ENCODE measurements around the gene ZER1. TPM values are rescaled to one million over a fixed set of nuclear protein-coding genes. Genes with fewer than 3 reads are reported as not detected.

ZER1 gene
- total RNA-seq, 1 experiment from 2014 or later = 10.5 TPM

- Histone ChIP-seq H3K36me3 (peaks cover 21% of the 10 kb centered on the region), H3K9me3 (replicated peaks) (no peaks in the 10 kb centered on the region), H3K4me1 (replicated peaks) (peaks cover 18% of the 10 kb centered on the region), H3K27me3 (replicated peaks) (no peaks in the 10 kb centered on the region), H3K27ac (no peak overlapping the region), H3K4me3 (no peak overlapping the region)
- no peak for DNase-seq (ENCODE audit: low read depth in 1 of 2, low spot score in 2 of 2)
Observed at GRCh38 chr9:128722380-128723351, 49.1 kb downstream of the ZER1 start.

DNA sequence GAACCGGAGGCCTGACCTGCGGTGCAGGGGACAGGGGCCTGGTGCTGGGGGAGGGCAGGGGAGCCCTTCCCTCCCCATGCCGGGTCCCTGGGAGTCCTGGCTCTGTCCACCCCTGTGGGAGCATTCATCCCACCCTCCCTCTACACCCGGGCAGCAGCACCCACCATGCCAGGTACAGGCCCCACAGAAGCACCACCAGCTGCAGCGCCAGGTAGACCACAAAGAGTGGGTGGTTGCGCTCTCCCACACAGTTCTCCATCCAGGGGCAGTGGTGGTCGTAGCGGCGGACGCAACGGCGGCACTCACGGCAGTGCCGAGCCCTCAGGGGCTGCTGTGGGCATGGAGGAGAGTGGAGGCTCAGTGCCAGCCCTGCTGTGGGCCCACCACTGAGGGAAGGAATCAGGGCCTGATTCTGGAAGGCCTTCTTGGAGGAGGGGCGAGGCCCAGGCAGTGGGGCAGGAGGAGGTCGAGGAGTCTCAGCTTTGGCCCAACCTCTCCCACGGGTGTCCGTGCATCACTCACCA, 50.2 kb downstream of the ZER1 start:
- H3K4me3 ChIP-seq = no peak overlapping the region
- H3K9me3 ChIP-seq (replicated peaks) = no peaks in the 10 kb centered on the region
- H3K27ac ChIP-seq = no peak overlapping the region
- H3K36me3 ChIP-seq = peaks cover 28% of the 10 kb centered on the region
- H3K4me1 ChIP-seq (replicated peaks) = peaks cover 18% of the 10 kb centered on the region
- no peaks in the 10 kb centered on the region for H3K27me3 ChIP-seq (replicated peaks)
- no peak for DNase-seq (ENCODE audit: low read depth in 1 of 2, low spot score in 2 of 2)

DNA sequence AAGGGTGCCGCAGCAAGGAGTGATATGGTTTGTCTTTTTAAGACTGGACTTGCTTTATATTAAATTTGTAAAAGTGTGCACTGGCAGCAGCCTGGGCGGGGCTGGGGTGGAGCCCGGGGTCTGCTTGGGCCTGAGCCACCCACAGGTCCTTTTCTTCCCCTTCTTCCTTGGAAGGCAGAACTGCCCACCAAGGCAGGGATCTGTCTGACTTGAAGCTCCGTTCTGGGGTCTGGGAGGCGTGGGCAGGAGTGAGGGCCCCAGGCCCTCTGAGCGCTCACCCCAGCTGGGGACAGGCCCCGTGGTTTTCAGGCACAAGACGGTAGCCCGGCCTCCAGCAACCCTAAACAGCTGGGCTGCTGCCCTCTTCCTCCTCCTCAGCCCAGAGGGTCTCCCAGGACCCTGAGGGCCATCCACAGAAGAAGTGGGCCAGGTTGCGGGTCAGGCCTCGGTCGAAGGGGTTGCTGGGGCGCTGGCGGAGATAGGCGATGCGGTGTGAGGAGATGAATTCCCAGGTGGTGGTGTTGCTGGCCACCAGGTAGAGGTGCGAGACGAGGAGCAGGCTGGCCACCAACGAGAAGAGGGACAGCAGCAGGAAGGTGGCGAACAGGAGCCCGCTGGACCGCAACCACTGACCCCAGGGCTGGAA, 50.8 kb downstream of the ZER1 start:
- Histone ChIP-seq H3K27me3 (replicated peaks) (no peaks in the 10 kb centered on the region), H3K36me3 (peaks cover 28% of the 10 kb centered on the region), H3K4me1 (replicated peaks) (peaks cover 18% of the 10 kb centered on the region), H3K27ac (no peak overlapping the region), H3K4me3 (no peak overlapping the region), H3K9me3 (replicated peaks) (no peaks in the 10 kb centered on the region)
- DNase-seq (ENCODE audit: low read depth in 1 of 2, low spot score in 2 of 2) = no peak

DNA sequence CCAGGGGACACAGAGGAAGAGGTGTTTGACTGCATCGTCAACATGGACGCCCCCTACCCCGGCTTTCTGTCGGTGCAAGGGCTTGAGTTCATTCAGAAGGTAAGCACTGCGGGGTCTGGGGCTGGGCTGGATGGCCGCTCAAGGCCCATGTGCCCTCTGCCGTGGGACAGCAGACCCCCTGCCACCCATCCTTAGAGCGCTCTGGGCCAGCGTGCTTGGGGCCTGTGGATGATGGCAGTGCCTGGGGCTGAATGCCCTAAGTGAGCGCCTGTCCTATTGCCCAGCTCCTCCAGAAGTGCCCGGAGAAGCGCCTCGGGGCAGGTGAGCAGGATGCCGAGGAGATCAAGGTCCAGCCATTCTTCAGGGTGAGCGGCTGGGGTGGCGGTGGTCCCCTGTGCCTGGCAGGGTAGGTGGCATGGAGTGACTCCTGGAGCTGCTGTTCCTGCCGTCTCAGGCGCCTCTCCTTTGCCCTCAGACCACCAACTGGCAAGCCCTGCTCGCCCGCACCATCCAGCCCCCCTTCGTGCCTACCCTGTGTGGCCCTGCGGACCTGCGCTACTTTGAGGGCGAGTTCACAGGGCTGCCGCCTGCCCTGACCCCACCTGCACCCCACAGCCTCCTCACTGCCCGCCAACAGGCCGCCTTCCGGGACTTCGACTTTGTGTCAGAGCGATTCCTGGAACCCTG, 51.7 kb downstream of the ZER1 start:
- no peak for DNase-seq (ENCODE audit: low read depth in 1 of 2, low spot score in 2 of 2)
- peaks cover 18% of the 10 kb centered on the region for H3K4me1 ChIP-seq (replicated peaks)
- no peaks in the 10 kb centered on the region for H3K9me3 ChIP-seq (replicated peaks)

DNA sequence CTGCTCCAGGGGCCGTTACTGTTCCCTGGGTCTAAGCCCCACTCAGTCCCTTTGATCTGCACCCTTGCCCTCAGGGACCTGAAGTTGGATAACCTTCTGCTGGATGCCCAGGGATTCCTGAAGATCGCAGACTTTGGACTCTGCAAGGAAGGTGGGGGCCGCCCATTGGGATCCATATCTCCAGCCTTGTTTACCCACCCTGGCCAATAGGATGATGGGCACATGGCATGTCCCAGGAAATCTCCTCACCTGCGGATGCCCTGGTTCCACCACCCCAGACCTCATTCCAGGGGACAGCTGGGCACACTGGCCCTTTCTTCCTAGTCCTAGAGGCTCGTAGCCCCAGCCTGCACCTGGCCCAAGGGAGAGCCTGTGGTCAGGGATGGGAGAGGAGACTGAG, 53.3 kb downstream of the ZER1 start:
- Histone ChIP-seq H3K4me1 (replicated peaks) (peaks cover 9% of the 10 kb centered on the region), H3K27me3 (replicated peaks) (no peaks in the 10 kb centered on the region), H3K4me3 (no peak overlapping the region), H3K36me3 (peaks cover 29% of the 10 kb centered on the region), H3K9me3 (replicated peaks) (no peaks in the 10 kb centered on the region), H3K27ac (no peak overlapping the region)
- no peak for DNase-seq (ENCODE audit: low read depth in 1 of 2, low spot score in 2 of 2)

More for the DNA sequence above, 51.7 kb downstream of the ZER1 start:
- Histone ChIP-seq H3K4me3 (no peak overlapping the region), H3K27ac (no peak overlapping the region), H3K36me3 (peaks cover 29% of the 10 kb centered on the region), H3K27me3 (replicated peaks) (no peaks in the 10 kb centered on the region)

DNA sequence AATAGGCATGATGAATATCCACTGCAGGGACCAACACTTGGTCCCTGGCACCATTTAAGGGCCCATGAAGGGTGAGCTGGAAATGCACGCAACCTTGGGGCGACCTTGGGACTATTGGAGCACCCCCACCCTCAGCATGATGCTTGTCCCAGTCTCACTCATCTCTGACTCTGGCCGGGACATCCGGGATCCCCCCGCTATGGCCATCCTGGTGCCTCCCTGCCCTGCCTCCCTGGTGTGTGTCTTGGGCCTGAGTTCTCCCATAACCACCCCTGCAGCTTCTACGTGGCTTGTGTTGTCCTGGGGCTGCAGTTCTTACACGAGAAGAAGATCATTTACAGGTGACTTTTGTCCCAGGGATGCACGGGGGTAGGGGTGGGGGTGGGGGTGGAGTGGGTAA, 53.7 kb downstream of the ZER1 start:
- H3K27ac ChIP-seq = no peak overlapping the region
- peaks cover 31% of the 10 kb centered on the region for H3K36me3 ChIP-seq
- H3K27me3 ChIP-seq (replicated peaks) = no peaks in the 10 kb centered on the region
- no peak for DNase-seq (ENCODE audit: low read depth in 1 of 2, low spot score in 2 of 2)
- peaks cover 5% of the 10 kb centered on the region for H3K4me1 ChIP-seq (replicated peaks)
- H3K4me3 ChIP-seq = no peak overlapping the region
- H3K9me3 ChIP-seq (replicated peaks) = no peaks in the 10 kb centered on the region

GRCh38 chr9:128716581-128717254, 55.0 kb downstream of the ZER1 start:
- Histone ChIP-seq H3K9me3 (replicated peaks) (no peaks in the 10 kb centered on the region), H3K27me3 (replicated peaks) (no peaks in the 10 kb centered on the region), H3K4me3 (no peak overlapping the region), H3K4me1 (replicated peaks) (no peaks in the 10 kb centered on the region), H3K27ac (no peak overlapping the region), H3K36me3 (peaks cover 35% of the 10 kb centered on the region)
- DNase-seq (ENCODE audit: low read depth in 1 of 2, low spot score in 2 of 2) = no peak

DNA sequence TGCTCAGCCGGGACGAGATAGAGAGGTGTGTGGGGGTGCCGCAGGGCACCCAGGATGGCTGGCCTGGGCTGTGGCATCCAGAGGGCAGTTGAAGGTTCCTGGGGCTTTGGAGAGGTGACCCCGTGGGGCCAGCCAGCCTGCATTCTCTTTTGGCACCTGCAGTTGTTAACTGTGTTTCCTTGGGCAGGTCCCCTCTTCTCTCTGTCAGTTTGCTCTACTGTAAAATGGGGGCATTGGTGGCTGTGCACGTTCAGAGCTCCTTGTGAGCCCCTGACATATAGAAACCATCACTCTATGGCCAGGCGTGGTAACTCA, 56.3 kb downstream of the ZER1 start:
- H3K36me3 ChIP-seq = peaks cover 28% of the 10 kb centered on the region
- no peaks in the 10 kb centered on the region for H3K9me3 ChIP-seq (replicated peaks)
- H3K4me3 ChIP-seq = no peak overlapping the region
- no peaks in the 10 kb centered on the region for H3K4me1 ChIP-seq (replicated peaks)
- H3K27ac ChIP-seq = no peak overlapping the region
- DNase-seq (ENCODE audit: low read depth in 1 of 2, low spot score in 2 of 2) = no peak
- H3K27me3 ChIP-seq (replicated peaks) = no peaks in the 10 kb centered on the region

- Histone ChIP-seq H3K36me3 (peaks cover 22% of the 10 kb centered on the region), H3K4me1 (replicated peaks) (no peaks in the 10 kb centered on the region), H3K4me3 (no peak overlapping the region), H3K9me3 (replicated peaks) (no peaks in the 10 kb centered on the region), H3K27ac (no peak overlapping the region), H3K27me3 (replicated peaks) (no peaks in the 10 kb centered on the region)
- DNase-seq (ENCODE audit: low read depth in 1 of 2, low spot score in 2 of 2) = no peak
Observed at GRCh38 chr9:128714586-128715435, 56.9 kb downstream of the ZER1 start.

GRCh38 chr9:128713941-128714573, 57.7 kb downstream of the ZER1 start:
- peaks cover 20% of the 10 kb centered on the region for H3K36me3 ChIP-seq
- no peak overlapping the region for H3K27ac ChIP-seq
- no peaks in the 10 kb centered on the region for H3K27me3 ChIP-seq (replicated peaks)
- no peaks in the 10 kb centered on the region for H3K4me1 ChIP-seq (replicated peaks)
- H3K4me3 ChIP-seq = no peak overlapping the region
- no peak for DNase-seq (ENCODE audit: low read depth in 1 of 2, low spot score in 2 of 2)
- no peaks in the 10 kb centered on the region for H3K9me3 ChIP-seq (replicated peaks)

DNA sequence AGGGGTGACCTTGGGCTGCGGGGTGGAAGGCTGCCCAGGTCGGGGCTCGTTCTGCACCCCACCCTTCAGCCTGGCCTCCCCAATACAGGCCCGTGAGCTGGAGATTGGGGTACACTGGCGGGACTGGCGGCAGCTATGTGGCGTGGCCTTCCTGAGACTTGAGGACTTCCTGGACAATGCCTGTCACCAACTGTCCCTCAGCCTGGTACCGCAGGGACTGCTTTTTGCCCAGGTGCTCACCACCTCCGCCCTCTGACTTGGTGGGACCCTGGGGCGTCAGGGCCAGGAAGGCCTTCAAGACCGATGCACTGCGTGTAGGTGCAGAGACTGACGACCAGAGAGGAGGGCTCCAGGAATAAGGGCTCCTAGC, 58.3 kb downstream of the ZER1 start:
- no peak for DNase-seq (ENCODE audit: low read depth in 1 of 2, low spot score in 2 of 2)
- Histone ChIP-seq H3K27ac (no peak overlapping the region), H3K9me3 (replicated peaks) (no peaks in the 10 kb centered on the region), H3K27me3 (replicated peaks) (no peaks in the 10 kb centered on the region), H3K4me3 (no peak overlapping the region), H3K36me3 (peaks cover 20% of the 10 kb centered on the region), H3K4me1 (replicated peaks) (no peaks in the 10 kb centered on the region)

Measured in SJSA1 (cell line).